ENCODE data around the gene PALD1. TPM values are rescaled to one million over a fixed set of nuclear protein-coding genes. Genes with fewer than 3 reads are reported as not detected.

The PALD1 gene
- total and polyA plus RNA-seq, 2 of the 4 experiments (the other 2 are of a cell fraction) = 0.12 to 0.18 TPM

GRCh38 chr10:70462349-70462984 is 16.1 kb upstream of the PALD1 start:
- no peaks in the 10 kb centered on the region for H3K9me1 ChIP-seq (ENCODE audit: insufficient read depth, low read length)
- peaks cover 29% of the 10 kb centered on the region for H3K27me3 ChIP-seq (ENCODE audit: control insufficient read depth, insufficient read depth, low read length)
- no peak overlapping the region for H3K18ac ChIP-seq (ENCODE audit: low read depth, low read length)
- H2BK15ac ChIP-seq (ENCODE audit: low read depth, low read length) = no peak overlapping the region
- H4K5ac ChIP-seq (ENCODE audit: low read depth, low read length) = no peak overlapping the region
- H3K14ac ChIP-seq (replicated peaks; ENCODE audit: low read depth, low read length) = no peak overlapping the region
- intact Hi-C loops (cut with micrococcal nuclease) = loop anchor here (5.0 kb wide), 1 partner anchor 420 kb away; no protein-coding TSS in a partner anchor
- dilution Hi-C loops (cut with HindIII; ENCODE audit: low sequenced_read_pairs, unreplicated experiment) = no loop called here
- no peak overlapping the region for H4K8ac ChIP-seq (ENCODE audit: low read depth in 2 of 2, low read length in 2 of 2)
- no peaks in the 10 kb centered on the region for H3K79me1 ChIP-seq (ENCODE audit: low read depth in 1 of 2, low read length in 2 of 2)
- H2AFZ ChIP-seq (replicated peaks; ENCODE audit: low read length, poor library complexity) = no peak overlapping the region
- no TSS peak for BruUV-seq (replicated peaks)
- H4K20me1 ChIP-seq (ENCODE audit: insufficient read depth, low read length) = no peaks in the 10 kb centered on the region
- WGBS, 2 experiments (ENCODE audit: extremely low coverage in 2 of 2, insufficient read length in 1 of 2) = no CpG with 5 or more reads among the region's 4 CpGs
- no peak overlapping the region for H2BK5ac ChIP-seq (ENCODE audit: low read depth, low read length, poor library complexity, severe bottlenecking)
- no peak overlapping the region for H4K91ac ChIP-seq (ENCODE audit: insufficient read depth, low read depth, low read length)
- ChIA-PET CTCF (interaction anchor here (1.0 kb wide), 1 partner anchor 90 kb away, joined by 3 read pairs; no protein-coding TSS in a partner anchor), POLR2A (ENCODE audit: unreplicated experiment) (no interaction called here)
- H3K9me3 ChIP-seq (ENCODE audit: control insufficient read depth, insufficient read depth, low read length) = no peaks in the 10 kb centered on the region
- H3K4me3 ChIP-seq (ENCODE audit: insufficient read depth, low read depth, low read length) = no peak overlapping the region
- H3K9ac ChIP-seq (ENCODE audit: low read depth, low read length) = no peak overlapping the region
- H3K36me3 ChIP-seq (ENCODE audit: control insufficient read depth, insufficient read depth, low read length) = no peaks in the 10 kb centered on the region
- H3K56ac ChIP-seq (ENCODE audit: extremely low read depth, insufficient read depth, low read length) = no peak overlapping the region
- TF ChIP-seq RAD21 (IDR thresholded peaks at IDR 0.05; ENCODE audit: low read length) (no peak), SMC3 (IDR thresholded peaks at IDR 0.05; ENCODE audit: low read depth, low read length) (no peak), USF2 (IDR thresholded peaks at IDR 0.05; ENCODE audit: low read depth, low read length) (no peak), RFX5 (IDR thresholded peaks at IDR 0.05; ENCODE audit: low read depth, low read length) (no peak), POLR2A (IDR thresholded peaks at IDR 0.05; ENCODE audit: low read depth, low read length) (no peak), MAFK (IDR thresholded peaks at IDR 0.05; ENCODE audit: low read depth, low read length) (no peak), CTCF (conservative IDR thresholded peaks at IDR 0.05; ENCODE audit: low read depth, low read length) (no peak), CHD1 (IDR thresholded peaks at IDR 0.05; ENCODE audit: low read depth, low read length) (no peak), CEBPB (IDR thresholded peaks at IDR 0.05; ENCODE audit: low read depth, low read length) (no peak), NFE2L2 (IDR thresholded peaks at IDR 0.05; ENCODE audit: low read depth, low read length) (no peak), MAZ (IDR thresholded peaks at IDR 0.05; ENCODE audit: borderline replicate concordance, low read depth, low read length) (no peak)
- TF ChIP-seq, protein P1, sequence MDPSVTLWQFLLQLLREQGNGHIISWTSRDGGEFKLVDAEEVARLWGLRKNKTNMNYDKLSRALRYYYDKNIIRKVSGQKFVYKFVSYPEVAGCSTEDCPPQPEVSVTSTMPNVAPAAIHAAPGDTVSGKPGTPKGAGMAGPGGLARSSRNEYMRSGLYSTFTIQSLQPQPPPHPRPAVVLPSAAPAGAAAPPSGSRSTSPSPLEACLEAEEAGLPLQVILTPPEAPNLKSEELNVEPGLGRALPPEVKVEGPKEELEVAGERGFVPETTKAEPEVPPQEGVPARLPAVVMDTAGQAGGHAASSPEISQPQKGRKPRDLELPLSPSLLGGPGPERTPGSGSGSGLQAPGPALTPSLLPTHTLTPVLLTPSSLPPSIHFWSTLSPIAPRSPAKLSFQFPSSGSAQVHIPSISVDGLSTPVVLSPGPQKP (IDR thresholded peaks at IDR 0.05; ENCODE audit: borderline replicate concordance, low read depth, low read length) = no peak
- no peak overlapping the region for H3K4ac ChIP-seq (ENCODE audit: low read depth, low read length)
- no peak overlapping the region for H2BK120ac ChIP-seq (ENCODE audit: low read depth, low read length)
- ATAC-seq (ENCODE audit: low read depth) (no peak), DNase-seq (no peak)
- in situ Hi-C loops (cut with MboI; ENCODE audit: low sequenced_read_pairs) = loop anchor here (5.0 kb wide), 2 partner anchors 75 to 300 kb away; no protein-coding TSS in a partner anchor
- H3K4me1 ChIP-seq (ENCODE audit: control insufficient read depth, insufficient read depth, low read length) = peaks cover 2% of the 10 kb centered on the region; the same call in 1 of the 2 replicates
- H3K23ac ChIP-seq (ENCODE audit: low read depth, low read length) = no peak overlapping the region
- no peak overlapping the region for H3K27ac ChIP-seq (ENCODE audit: insufficient read depth, low read length)
- H2AK9ac ChIP-seq (replicated peaks; ENCODE audit: low read depth, low read length, poor library complexity) = no peak overlapping the region
- no peak overlapping the region for H2BK20ac ChIP-seq (ENCODE audit: low read depth, low read length)
- H2AK5ac ChIP-seq (ENCODE audit: low read depth, low read length) = no peak overlapping the region
- no peak overlapping the region for H3K4me2 ChIP-seq (ENCODE audit: low read depth, low read length)

All from IMR-90 (cell line).